ENCODE results near the gene STYXL2.

- no peak for TF ChIP-seq CTCF (IDR thresholded peaks at IDR 0.05; ENCODE audit: insufficient read depth, low read length)
- TF ChIP-seq POLR2AphosphoS5 (IDR thresholded peaks at IDR 0.05; ENCODE audit: low read depth) = no peak
These were observed 10.0 kb upstream of the STYXL2 start for GRCh38 chr1:167083871-167084270.

All from HL-60 (cell line).